Naive thymus-derived CD4-positive, alpha-beta T cell (primary cell): ENCODE results near the gene KRTAP10-5. TPM values are rescaled to one million over a fixed set of nuclear protein-coding genes. Genes with fewer than 3 reads are reported as not detected.

ENCODE experiments used
- ATAC-seq: fragments of 150-1000 bp; cut with Tn5 transposase; 2 replicates; pipeline ENCODE4 v1.10.0; 2021; ENCODE audit warnings: mild to moderate bottlenecking, moderate library complexity
- CTCF ChIA-PET: fragments of 350-600 bp; sonication (Branson Sonifier 250); formaldehyde crosslinking; loops from one replicate; lab custom pipeline; 2021; ENCODE audit warnings: antibody characterized with exemption; lab: Charles Lee
- POLR2A ChIA-PET: fragments of 350-600 bp; sonication (Branson Sonifier 250); formaldehyde crosslinking; loops from one replicate; lab custom pipeline; 2021; ENCODE audit warnings: antibody characterized with exemption, inconsistent platforms; lab: Charles Lee
- DNase-seq, 9 donors: peaks; one replicate each; pipeline versions ENCODE4 v3.0.0 to v3.0.0-alpha.2; 2020 to 2022; ENCODE audit warnings: mixed read lengths in 1 of 9
- H3K27ac ChIP-seq: one replicate; pipeline ENCODE4 v1.7.0; 2013; ENCODE audit warnings: mild to moderate bottlenecking, low read depth, low read length, moderate library complexity
- H3K27me3 ChIP-seq, 2 donors: one replicate each; pipeline ENCODE4 v1.7.0; 2013; ENCODE audit warnings: low read length in 2 of 2, mild to moderate bottlenecking in 2 of 2, moderate library complexity in 2 of 2; ENCODE audit not compliant: control insufficient read depth in 2 of 2, insufficient read depth in 2 of 2
- H3K36me3 ChIP-seq, 3 experiments: 1 replicate in 2 of 3; 2 replicates in 1 of 3; pipeline ENCODE4 v1.7.0; 2013; ENCODE audit warnings: low read length in 3 of 3, mild to moderate bottlenecking in 3 of 3, moderate library complexity in 1 of 3; ENCODE audit not compliant: insufficient read depth in 3 of 3, control insufficient read depth in 2 of 3
- H3K4me1 ChIP-seq, 2 donors: one replicate each; pipeline ENCODE4 v1.7.0; 2013; ENCODE audit warnings: low read length in 2 of 2, mild to moderate bottlenecking in 2 of 2, moderate library complexity in 1 of 2; ENCODE audit not compliant: control insufficient read depth in 2 of 2, insufficient read depth in 2 of 2
- H3K4me3 ChIP-seq: 2 replicates; pipeline ENCODE4 v1.7.0; 2013; ENCODE audit warnings: mild to moderate bottlenecking, low read length
- H3K9me3 ChIP-seq, 3 experiments: 1 replicate in 2 of 3; 2 replicates in 1 of 3; pipeline ENCODE4 v1.7.0; 2013; ENCODE audit warnings: low read length in 3 of 3; ENCODE audit not compliant: control insufficient read depth in 2 of 3
- H3K27ac Mint-ChIP-seq, 9 donors: one replicate each; pipeline ENCODE4 v1.8.0; 2020 to 2022; ENCODE audit warnings: mixed read lengths in 9 of 9, mild to moderate bottlenecking in 8 of 9, moderate library complexity in 5 of 9, inconsistent platforms in 2 of 9
- H3K27me3 Mint-ChIP-seq, 5 donors: one replicate each; pipeline ENCODE4 v1.8.0; 2021 to 2022; ENCODE audit warnings: mixed read lengths in 5 of 5, mild to moderate bottlenecking in 1 of 5
- H3K36me3 Mint-ChIP-seq, 5 donors: one replicate each; pipeline ENCODE4 v1.8.0; 2020 to 2022; ENCODE audit warnings: mixed read lengths in 5 of 5, mild to moderate bottlenecking in 3 of 5, inconsistent platforms in 1 of 5
- H3K4me1 Mint-ChIP-seq, 7 donors: one replicate each; pipeline ENCODE4 v1.8.0; 2020 to 2022; ENCODE audit warnings: mixed read lengths in 7 of 7, mild to moderate bottlenecking in 3 of 7, inconsistent platforms in 1 of 7
- H3K4me3 Mint-ChIP-seq, 10 donors: one replicate each; pipeline ENCODE4 v1.8.0; 2020 to 2022; ENCODE audit warnings: mild to moderate bottlenecking in 10 of 10, mixed read lengths in 10 of 10, moderate library complexity in 6 of 10, inconsistent platforms in 2 of 10
- H3K9me3 Mint-ChIP-seq, 11 donors: one replicate each; pipeline ENCODE4 v1.8.0; 2020 to 2022; ENCODE audit warnings: mixed read lengths in 11 of 11, mild to moderate bottlenecking in 4 of 11, inconsistent platforms in 1 of 11, moderate library complexity in 1 of 11
- intact Hi-C, 2 donors: fragments of 100-400 bp; cut with micrococcal nuclease; formaldehyde crosslinking; loops; one replicate each; pipeline ENCODE4 v1.15.1; 2023
- polyA plus RNA-seq, 2 donors: library from polyadenylated mRNA; unstranded; fragments of 300-500 nt; fragmentation: Illumina TruSeq; gene quantifications; one replicate each; pipeline ENCODE4 v1.2.3, GENCODE V29; 2021
- total RNA-seq, 6 experiments: library from RNA in 5 of 6; stranded (reverse) in 5 of 6; gene quantifications; 1 replicate in 5 of 6; 2 replicates in 1 of 6; pipeline ENCODE4 v1.2.3 and lab custom pipeline; 2021 to 2026

KRTAP10-5 gene
- total and polyA plus RNA-seq, 7 experiments from 2014 or later: not detected

GRCh38 chr21:44571296-44571695 is 9.1 kb downstream of the KRTAP10-5 start:
- H3K27me3 ChIP-seq: no peaks in the 10 kb centered on the region
- H3K9me3 ChIP-seq: peaks cover 0 to 4% (median 0%) of the 10 kb centered on the region in 3 experiments
- Mint-ChIP-seq H3K4me1 (peaks cover 0 to 15% (median 5%) of the 10 kb centered on the region in 7 donors), H3K27ac (peak overlapping the region in 2 of 9 donors; percentile 27 to 64), H3K36me3 (peaks cover 0 to 4% (median 3%) of the 10 kb centered on the region in 5 donors), H3K4me3 (no peak overlapping the region), H3K9me3 (peaks cover 0 to 21% (median 5%) of the 10 kb centered on the region in 11 donors), H3K27me3 (peaks cover 0 to 11% (median 4%) of the 10 kb centered on the region in 5 donors)
- DNase-seq: no peak
- no peak for ATAC-seq
- H3K36me3 ChIP-seq: no peaks in the 10 kb centered on the region
- intact Hi-C loops: no loop called here
- POLR2A ChIA-PET: no interaction called here
- CTCF ChIA-PET: no interaction called here
- no peaks in the 10 kb centered on the region for H3K4me1 ChIP-seq
- H3K4me3 ChIP-seq: no peak overlapping the region
- no peak overlapping the region for H3K27ac ChIP-seq

DNA sequence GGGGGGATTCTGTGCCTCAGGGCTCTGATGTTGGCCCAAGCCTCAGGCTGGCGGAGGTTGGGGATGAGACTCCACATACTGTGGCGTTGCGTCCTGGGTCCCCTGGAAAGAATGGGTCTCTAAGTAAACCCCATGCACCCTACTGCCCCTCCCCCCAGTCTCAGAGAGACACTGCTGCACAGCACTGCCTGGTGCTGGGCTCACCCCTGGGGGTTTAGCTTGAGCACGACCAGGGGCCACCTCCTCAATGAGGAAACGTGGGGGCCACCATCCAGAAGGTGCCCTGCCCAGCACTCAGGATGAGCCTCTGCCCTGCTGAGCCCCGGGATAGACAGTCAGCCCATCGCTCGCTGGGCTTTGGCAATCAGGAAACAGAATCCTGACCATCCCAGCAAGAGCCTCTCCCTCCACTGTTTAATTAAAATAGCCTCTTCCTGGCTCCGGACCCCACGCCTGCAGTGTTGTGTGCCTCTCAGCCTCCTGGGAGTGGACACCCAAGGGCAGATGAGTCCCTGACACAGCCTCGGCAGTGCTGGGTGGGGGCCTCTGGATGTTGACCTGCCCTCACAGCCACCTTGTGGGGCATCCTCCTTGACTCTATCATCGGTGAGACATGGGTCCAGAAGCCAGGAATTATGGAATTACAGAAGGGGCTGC is 10.4 kb downstream of the KRTAP10-5 start:
- Mint-ChIP-seq H3K4me1 (peaks cover 5 to 13% (median 8%) of the 10 kb centered on the region in 7 donors), H3K27ac (no peak overlapping the region)
- CTCF ChIA-PET: no interaction called here

GRCh38 chr21:44568667-44569556 is 11.5 kb downstream of the KRTAP10-5 start:
- ChIA-PET CTCF (no interaction called here), POLR2A (interaction anchor here (0.8 kb wide), 1 partner anchor 138 kb away, joined by 3 read pairs; no protein-coding TSS in a partner anchor)
- ATAC-seq: no peak
- peak overlapping the region in 2 of 10 donors; percentile 5 to 44 for H3K4me3 Mint-ChIP-seq
- Histone ChIP-seq H3K27me3 (no peaks in the 10 kb centered on the region), H3K36me3 (no peaks in the 10 kb centered on the region), H3K9me3 (peaks cover 0 to 4% (median 0%) of the 10 kb centered on the region in 3 experiments), H3K27ac (no peak overlapping the region), H3K4me1 (peaks cover 0 to 10% of the 10 kb centered on the region in 2 donors), H3K4me3 (no peak overlapping the region)
- peaks cover 12 to 16% (median 14%) of the 10 kb centered on the region in 7 donors for H3K4me1 Mint-ChIP-seq
- peak overlapping the region in 3 of 9 donors; percentile 42 to 88 (median 83) for H3K27ac Mint-ChIP-seq
- H3K36me3 Mint-ChIP-seq: peaks cover 0 to 9% (median 3%) of the 10 kb centered on the region in 5 donors
- DNase-seq: no peak
- peaks cover 0 to 5% (median 0%) of the 10 kb centered on the region in 5 donors for H3K27me3 Mint-ChIP-seq
- H3K9me3 Mint-ChIP-seq: peaks cover 0 to 18% (median 0%) of the 10 kb centered on the region in 11 donors
- intact Hi-C loops: no loop called here

More for the DNA sequence above, 10.4 kb downstream of the KRTAP10-5 start:
- Histone ChIP-seq H3K27ac (no peak overlapping the region), H3K4me1 (peaks cover 0 to 2% of the 10 kb centered on the region in 2 donors), H3K9me3 (peaks cover 0 to 4% (median 0%) of the 10 kb centered on the region in 3 experiments), H3K27me3 (no peaks in the 10 kb centered on the region), H3K36me3 (no peaks in the 10 kb centered on the region), H3K4me3 (no peak overlapping the region)
- peaks cover 0 to 15% (median 0%) of the 10 kb centered on the region in 11 donors for H3K9me3 Mint-ChIP-seq
- peaks cover 0 to 11% (median 0%) of the 10 kb centered on the region in 5 donors for H3K27me3 Mint-ChIP-seq
- peaks cover 0 to 8% (median 3%) of the 10 kb centered on the region in 5 donors for H3K36me3 Mint-ChIP-seq
- ATAC-seq (no peak), DNase-seq (no peak)
- POLR2A ChIA-PET: no interaction called here
- no peak overlapping the region for H3K4me3 Mint-ChIP-seq
- intact Hi-C loops: no loop called here

GRCh38 chr21:44568261-44568660 is 12.1 kb downstream of the KRTAP10-5 start:
- Mint-ChIP-seq H3K9me3 (peaks cover 0 to 20% (median 2%) of the 10 kb centered on the region in 11 donors), H3K4me1 (peaks cover 12 to 16% (median 14%) of the 10 kb centered on the region in 7 donors), H3K4me3 (no peak overlapping the region), H3K36me3 (peaks cover 1 to 9% (median 3%) of the 10 kb centered on the region in 5 donors), H3K27ac (no peak overlapping the region), H3K27me3 (peaks cover 0 to 5% (median 0%) of the 10 kb centered on the region in 5 donors)
- H3K4me1 ChIP-seq: peaks cover 0 to 10% of the 10 kb centered on the region in 2 donors
- H3K27me3 ChIP-seq: no peaks in the 10 kb centered on the region
- no peak overlapping the region for H3K27ac ChIP-seq
- ATAC-seq: no peak
- H3K4me3 ChIP-seq: no peak overlapping the region
- intact Hi-C loops: no loop called here
- CTCF ChIA-PET: no interaction called here
- POLR2A ChIA-PET: interaction anchor here (0.8 kb wide), 1 partner anchor 139 kb away, joined by 3 read pairs; no protein-coding TSS in a partner anchor
- no peak for DNase-seq
- no peaks in the 10 kb centered on the region for H3K36me3 ChIP-seq
- peaks cover 0 to 4% (median 0%) of the 10 kb centered on the region in 3 experiments for H3K9me3 ChIP-seq

DNA sequence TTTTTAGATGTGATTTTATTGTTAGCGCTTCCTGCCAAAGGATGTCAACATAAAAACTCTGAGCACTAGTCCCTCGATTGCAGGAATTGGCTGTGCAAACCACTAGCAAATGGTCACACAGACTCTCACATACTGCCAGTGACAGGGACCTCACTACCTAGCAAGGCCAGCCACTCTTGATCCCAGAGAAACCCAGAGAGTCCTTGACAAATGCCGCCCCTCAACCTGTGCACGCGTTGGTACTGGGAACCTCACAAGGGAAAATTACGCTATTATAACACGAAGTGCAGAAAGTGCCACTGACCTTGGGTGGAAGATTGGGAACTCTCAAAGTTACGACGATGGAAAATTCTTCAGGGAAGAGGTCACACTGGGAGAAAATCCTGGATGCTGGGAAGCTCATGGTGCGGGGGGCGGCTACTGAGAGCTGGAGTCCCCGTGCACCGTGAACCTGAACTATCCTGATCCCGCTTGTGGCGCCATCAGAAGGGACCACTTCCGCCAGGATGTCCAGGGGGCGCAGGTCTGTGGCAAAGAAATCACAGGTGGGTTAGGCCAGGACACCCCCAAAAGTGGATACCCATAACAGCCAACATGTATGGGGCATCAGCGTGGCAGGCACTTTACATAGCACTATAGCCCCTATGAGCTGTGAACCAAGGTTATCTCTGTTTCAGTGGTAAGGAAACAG is 12.8 kb downstream of the KRTAP10-5 start:
- no peak overlapping the region for H3K27ac Mint-ChIP-seq
- POLR2A ChIA-PET: no interaction called here

DNA sequence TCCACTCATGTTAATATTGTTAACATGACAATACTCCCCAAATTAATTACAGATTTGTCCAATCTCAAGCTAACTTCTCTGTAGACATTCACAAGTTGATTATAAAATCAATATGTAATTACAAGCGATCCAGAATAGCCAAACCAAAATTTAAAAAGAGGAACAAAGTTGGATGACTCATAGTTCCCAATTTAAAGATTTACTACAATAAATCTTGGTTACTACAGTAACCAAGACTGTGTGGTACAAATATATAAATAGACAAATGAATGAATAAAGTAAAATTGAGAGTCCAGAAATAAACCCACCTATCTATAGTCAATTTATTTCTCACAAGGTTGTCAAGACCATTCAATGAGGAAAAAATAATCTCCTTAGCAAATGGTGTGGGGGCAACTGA is 14.0 kb downstream of the KRTAP10-5 start:
- peaks cover 0 to 10% of the 10 kb centered on the region in 2 donors for H3K4me1 ChIP-seq
- no peak for DNase-seq
- no peak overlapping the region for H3K4me3 ChIP-seq
- Mint-ChIP-seq H3K4me3 (no peak overlapping the region), H3K36me3 (peaks cover 1 to 16% (median 10%) of the 10 kb centered on the region in 5 donors), H3K27ac (no peak overlapping the region), H3K4me1 (peaks cover 12 to 16% (median 14%) of the 10 kb centered on the region in 7 donors), H3K9me3 (peaks cover 4 to 29% (median 12%) of the 10 kb centered on the region in 11 donors), H3K27me3 (peaks cover 0 to 13% (median 0%) of the 10 kb centered on the region in 5 donors)
- H3K27me3 ChIP-seq: no peaks in the 10 kb centered on the region
- ChIA-PET POLR2A (no interaction called here), CTCF (no interaction called here)
- ATAC-seq: peak; percentile 27
- intact Hi-C loops: no loop called here
- H3K36me3 ChIP-seq: no peaks in the 10 kb centered on the region
- H3K9me3 ChIP-seq: peaks cover 0 to 2% (median 0%) of the 10 kb centered on the region in 3 experiments
- no peak overlapping the region for H3K27ac ChIP-seq

More for the DNA sequence above, 12.8 kb downstream of the KRTAP10-5 start:
- Mint-ChIP-seq H3K4me3 (no peak overlapping the region), H3K27me3 (peaks cover 0 to 5% (median 0%) of the 10 kb centered on the region in 5 donors), H3K36me3 (peaks cover 2 to 14% (median 4%) of the 10 kb centered on the region in 5 donors), H3K4me1 (peaks cover 12 to 16% (median 14%) of the 10 kb centered on the region in 7 donors), H3K9me3 (peaks cover 0 to 26% (median 5%) of the 10 kb centered on the region in 11 donors)
- intact Hi-C loops: no loop called here
- ATAC-seq: no peak
- Histone ChIP-seq H3K9me3 (peaks cover 0 to 4% (median 0%) of the 10 kb centered on the region in 3 experiments), H3K27ac (no peak overlapping the region), H3K4me3 (no peak overlapping the region), H3K36me3 (no peaks in the 10 kb centered on the region), H3K27me3 (no peaks in the 10 kb centered on the region), H3K4me1 (peaks cover 0 to 10% of the 10 kb centered on the region in 2 donors)
- DNase-seq: no peak
- CTCF ChIA-PET: no interaction called here
